Measurements from ENCODE around the gene MDGA2. TPM values are rescaled to one million over a fixed set of nuclear protein-coding genes. Genes with fewer than 3 reads are reported as not detected.

MDGA2 gene
- total RNA-seq, 1 donor from 2014 or later, result 0.17 TPM

- Mint-ChIP-seq H3K9me3 (ENCODE audit: low read depth) (no peaks in the 10 kb centered on the region), H3K27ac (ENCODE audit: unreplicated experiment) (no peak overlapping the region), H3K27me3 (ENCODE audit: low read depth) (peaks cover 3% of the 10 kb centered on the region), H3K4me3 (ENCODE audit: unreplicated experiment) (no peak overlapping the region), H3K36me3 (ENCODE audit: low read depth) (no peaks in the 10 kb centered on the region), H3K4me1 (ENCODE audit: low read depth) (no peaks in the 10 kb centered on the region)
- DNase-seq (ENCODE audit: low spot score), result no peak
- no peak for TF ChIP-seq CTCF (IDR thresholded peaks at IDR 0.05)
Observed at GRCh38 chr14:46840944-46841720, 834.3 kb downstream of the MDGA2 start.

- Mint-ChIP-seq H3K36me3 (ENCODE audit: low read depth) (no peaks in the 10 kb centered on the region), H3K4me1 (ENCODE audit: low read depth) (no peaks in the 10 kb centered on the region), H3K4me3 (ENCODE audit: unreplicated experiment) (no peak overlapping the region), H3K9me3 (ENCODE audit: low read depth) (no peaks in the 10 kb centered on the region), H3K27ac (ENCODE audit: unreplicated experiment) (no peak overlapping the region), H3K27me3 (ENCODE audit: low read depth) (peaks cover 1% of the 10 kb centered on the region)
- TF ChIP-seq CTCF (IDR thresholded peaks at IDR 0.05), result no peak
- DNase-seq (ENCODE audit: low spot score), result peak; percentile 68
Observed at GRCh38 chr14:46820291-46820690, 855.1 kb downstream of the MDGA2 start.

GRCh38 chr14:46819117-46819516 is 856.3 kb downstream of the MDGA2 start:
- DNase-seq (ENCODE audit: low spot score), result peak; percentile 53
- H3K36me3 Mint-ChIP-seq (ENCODE audit: low read depth), result no peaks in the 10 kb centered on the region
- no peak overlapping the region for H3K4me3 Mint-ChIP-seq (ENCODE audit: unreplicated experiment)
- no peak overlapping the region for H3K27ac Mint-ChIP-seq (ENCODE audit: unreplicated experiment)
- no peak for TF ChIP-seq CTCF (IDR thresholded peaks at IDR 0.05)
- H3K9me3 Mint-ChIP-seq (ENCODE audit: low read depth), result no peaks in the 10 kb centered on the region
- peaks cover 1% of the 10 kb centered on the region for H3K27me3 Mint-ChIP-seq (ENCODE audit: low read depth)
- H3K4me1 Mint-ChIP-seq (ENCODE audit: low read depth), result no peaks in the 10 kb centered on the region

GRCh38 chr14:46818147-46818546 is 857.3 kb downstream of the MDGA2 start:
- Mint-ChIP-seq H3K4me3 (ENCODE audit: unreplicated experiment) (no peak overlapping the region), H3K27me3 (ENCODE audit: low read depth) (peaks cover 1% of the 10 kb centered on the region), H3K36me3 (ENCODE audit: low read depth) (no peaks in the 10 kb centered on the region), H3K9me3 (ENCODE audit: low read depth) (no peaks in the 10 kb centered on the region), H3K27ac (ENCODE audit: unreplicated experiment) (no peak overlapping the region), H3K4me1 (ENCODE audit: low read depth) (no peaks in the 10 kb centered on the region)
- no peak for TF ChIP-seq CTCF (IDR thresholded peaks at IDR 0.05)
- no peak for DNase-seq (ENCODE audit: low spot score)

- Mint-ChIP-seq H3K36me3 (ENCODE audit: low read depth) (no peaks in the 10 kb centered on the region), H3K27ac (ENCODE audit: unreplicated experiment) (no peak overlapping the region), H3K27me3 (ENCODE audit: low read depth) (peaks cover 1% of the 10 kb centered on the region), H3K4me3 (ENCODE audit: unreplicated experiment) (no peak overlapping the region), H3K9me3 (ENCODE audit: low read depth) (peaks cover 18% of the 10 kb centered on the region), H3K4me1 (ENCODE audit: low read depth) (no peaks in the 10 kb centered on the region)
- no peak for DNase-seq (ENCODE audit: low spot score)
- TF ChIP-seq CTCF (IDR thresholded peaks at IDR 0.05), result no peak
Observed at GRCh38 chr14:46793144-46793543, 882.3 kb downstream of the MDGA2 start.

All from chondrocyte (in vitro differentiated cells).